ENCODE results near the gene CCM2.

The CCM2 gene

DNA sequence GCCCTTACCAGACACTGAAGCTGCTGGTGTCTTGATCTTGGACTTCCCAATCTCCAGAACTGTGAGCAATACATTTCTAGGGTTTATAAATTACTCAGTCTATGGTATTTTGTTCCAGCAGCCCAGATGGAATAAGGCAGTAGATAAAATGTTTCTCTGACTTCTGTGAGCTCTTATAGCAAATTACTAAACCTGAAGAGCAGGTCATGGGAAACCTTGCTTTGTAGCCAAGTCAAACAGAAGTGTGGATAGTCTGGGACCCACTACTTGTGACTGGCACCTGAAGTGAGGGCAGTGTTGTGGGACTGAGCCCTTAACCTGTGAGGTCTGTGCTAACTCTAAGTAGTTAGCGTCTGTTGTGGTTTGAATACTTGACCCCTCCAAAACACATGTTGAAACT is 116.0 kb downstream of the CCM2 start:
- H3K4me3 ChIP-seq (ENCODE audit: low read depth, low read length): no peak overlapping the region
- TF ChIP-seq, protein P1, sequence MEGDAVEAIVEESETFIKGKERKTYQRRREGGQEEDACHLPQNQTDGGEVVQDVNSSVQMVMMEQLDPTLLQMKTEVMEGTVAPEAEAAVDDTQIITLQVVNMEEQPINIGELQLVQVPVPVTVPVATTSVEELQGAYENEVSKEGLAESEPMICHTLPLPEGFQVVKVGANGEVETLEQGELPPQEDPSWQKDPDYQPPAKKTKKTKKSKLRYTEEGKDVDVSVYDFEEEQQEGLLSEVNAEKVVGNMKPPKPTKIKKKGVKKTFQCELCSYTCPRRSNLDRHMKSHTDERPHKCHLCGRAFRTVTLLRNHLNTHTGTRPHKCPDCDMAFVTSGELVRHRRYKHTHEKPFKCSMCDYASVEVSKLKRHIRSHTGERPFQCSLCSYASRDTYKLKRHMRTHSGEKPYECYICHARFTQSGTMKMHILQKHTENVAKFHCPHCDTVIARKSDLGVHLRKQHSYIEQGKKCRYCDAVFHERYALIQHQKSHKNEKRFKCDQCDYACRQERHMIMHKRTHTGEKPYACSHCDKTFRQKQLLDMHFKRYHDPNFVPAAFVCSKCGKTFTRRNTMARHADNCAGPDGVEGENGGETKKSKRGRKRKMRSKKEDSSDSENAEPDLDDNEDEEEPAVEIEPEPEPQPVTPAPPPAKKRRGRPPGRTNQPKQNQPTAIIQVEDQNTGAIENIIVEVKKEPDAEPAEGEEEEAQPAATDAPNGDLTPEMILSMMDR (IDR thresholded peaks at IDR 0.05; ENCODE audit: low read depth, low read length): no peak

DNA sequence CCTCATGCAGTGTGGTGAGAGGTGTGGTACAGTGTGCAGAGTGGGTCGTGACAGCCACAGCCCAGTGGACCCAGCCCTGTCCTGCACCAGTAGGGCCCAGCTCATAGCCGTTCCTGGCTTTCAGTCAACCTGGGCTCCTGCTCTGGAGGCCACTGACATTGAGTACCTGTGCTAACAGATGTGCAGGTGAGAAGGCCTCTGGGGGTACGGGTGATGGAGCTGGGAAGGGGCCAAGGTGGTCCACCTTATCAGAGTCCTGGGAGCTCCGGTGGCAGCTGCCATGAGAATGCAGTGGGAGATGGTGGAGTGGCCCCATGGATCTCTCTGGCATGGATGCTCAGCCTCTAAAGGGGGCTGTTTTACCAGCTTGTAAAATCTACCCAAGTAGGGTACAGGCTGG is 117.6 kb downstream of the CCM2 start:
- TF ChIP-seq, protein P1 (IDR thresholded peaks at IDR 0.05; ENCODE audit: low read depth, low read length): no peak
- no peak overlapping the region for H3K4me3 ChIP-seq (ENCODE audit: low read depth, low read length)

DNA sequence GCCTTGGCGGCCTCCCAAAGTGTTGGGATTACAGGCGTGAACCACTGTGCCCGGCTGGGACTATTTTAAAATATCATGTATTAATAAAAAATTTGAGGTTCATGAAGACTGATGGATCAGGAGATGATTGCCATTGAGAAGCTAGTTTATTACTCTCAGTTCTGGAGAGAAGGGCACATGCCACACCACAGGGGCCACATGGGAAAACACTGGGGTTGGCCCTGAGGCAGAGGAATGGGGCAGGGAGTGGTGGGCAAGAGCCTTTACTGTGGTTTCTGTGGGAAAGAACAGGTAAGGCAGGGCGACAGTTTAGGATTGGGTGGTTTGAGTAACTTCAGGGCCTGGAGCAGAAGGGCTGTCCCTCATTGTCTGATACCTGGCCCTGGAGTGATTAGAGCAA is 118.3 kb downstream of the CCM2 start:
- H3K4me3 ChIP-seq (ENCODE audit: low read depth, low read length): no peak overlapping the region
- TF ChIP-seq, protein P1 (IDR thresholded peaks at IDR 0.05; ENCODE audit: low read depth, low read length): no peak

DNA sequence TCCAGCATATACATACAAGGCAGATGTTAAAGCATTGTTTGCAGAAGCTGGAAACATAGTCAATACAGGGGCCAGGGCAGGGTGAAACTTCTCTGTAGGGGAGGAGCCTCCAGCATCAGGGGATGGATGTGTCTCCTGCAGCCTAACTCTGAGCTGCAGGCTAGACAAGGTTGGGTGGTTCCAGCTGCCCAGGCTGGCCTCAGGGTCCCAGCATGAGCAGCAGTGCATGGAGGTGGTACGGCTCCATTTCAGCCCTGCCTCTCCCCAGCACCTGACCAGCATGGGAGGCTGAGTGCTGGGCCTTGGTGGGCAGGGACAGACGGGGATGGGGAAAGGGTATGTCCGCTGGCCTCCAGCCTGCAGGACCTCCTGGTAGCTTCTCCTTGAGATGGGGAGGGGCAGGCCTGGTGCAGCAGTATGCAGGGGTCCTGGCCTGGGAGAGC is 118.9 kb downstream of the CCM2 start:
- TF ChIP-seq, protein P1 (IDR thresholded peaks at IDR 0.05; ENCODE audit: low read depth, low read length): no peak
- no peak overlapping the region for H3K4me3 ChIP-seq (ENCODE audit: low read depth, low read length)

DNA sequence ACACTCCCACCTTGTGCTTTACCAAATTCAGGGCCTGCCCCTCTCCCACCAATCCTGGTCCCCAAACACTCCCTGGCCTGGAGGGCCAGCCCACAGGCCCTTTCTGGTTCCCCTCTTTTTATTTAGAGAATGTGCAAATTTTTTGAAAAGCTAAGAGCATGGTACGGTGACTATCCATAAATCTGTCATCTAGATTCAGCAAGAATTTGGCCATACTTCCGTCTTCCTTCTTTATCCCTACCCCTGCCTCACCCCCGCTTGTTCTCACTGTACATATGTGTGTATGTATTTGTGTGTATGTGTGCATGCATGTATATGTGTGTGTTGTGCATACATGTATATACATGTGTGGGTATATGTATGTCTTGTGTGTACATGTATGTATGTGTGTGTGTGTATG is 119.5 kb downstream of the CCM2 start:
- H3K4me3 ChIP-seq (ENCODE audit: low read depth, low read length): no peak overlapping the region
- TF ChIP-seq, protein P1 (IDR thresholded peaks at IDR 0.05; ENCODE audit: low read depth, low read length): no peak

DNA sequence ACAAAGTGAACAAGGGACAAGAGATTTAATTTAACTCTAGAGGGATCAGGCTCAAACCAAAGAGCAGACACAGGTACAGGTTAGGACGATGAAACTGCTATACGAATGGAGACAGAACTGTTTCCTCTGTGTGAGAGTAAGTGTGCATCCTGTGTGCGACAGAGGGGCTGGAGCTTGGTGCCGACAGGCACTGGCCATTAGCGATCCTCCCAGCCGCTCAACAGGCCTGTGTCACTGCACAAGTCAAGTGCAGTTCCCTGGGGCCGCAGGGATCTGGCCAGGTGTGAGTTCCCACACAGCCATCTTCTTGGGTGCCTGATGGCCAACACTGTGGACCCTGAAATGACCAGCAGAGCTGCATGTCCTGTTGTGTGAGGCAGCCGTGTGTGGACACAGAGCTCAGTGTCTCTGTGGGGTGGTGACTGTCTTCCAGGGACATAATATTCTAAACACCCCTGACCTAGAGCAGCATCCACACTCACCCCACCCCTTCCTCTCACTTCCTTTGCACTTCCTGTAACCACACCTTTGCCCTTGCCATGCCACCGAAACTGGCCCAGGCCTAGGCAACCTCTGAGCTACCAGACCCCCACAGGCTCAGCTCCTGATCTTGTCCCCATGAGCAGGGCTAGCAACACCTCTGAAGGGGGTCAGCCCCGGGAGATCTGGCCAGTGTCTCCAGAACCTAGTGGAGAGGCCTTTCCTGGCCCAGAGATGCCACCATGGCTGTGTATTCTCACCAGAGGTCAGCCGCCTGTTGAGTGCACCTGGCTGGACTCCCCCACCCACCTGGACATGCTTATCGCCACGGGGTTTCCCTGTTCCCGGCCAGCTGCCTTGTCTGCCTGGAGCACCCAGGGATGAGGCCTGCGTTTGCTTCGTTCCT is 123.2 kb downstream of the CCM2 start:
- TF ChIP-seq, protein P1 (IDR thresholded peaks at IDR 0.05; ENCODE audit: low read depth, low read length): no peak
- H3K4me3 ChIP-seq (ENCODE audit: low read depth, low read length): no peak overlapping the region

DNA sequence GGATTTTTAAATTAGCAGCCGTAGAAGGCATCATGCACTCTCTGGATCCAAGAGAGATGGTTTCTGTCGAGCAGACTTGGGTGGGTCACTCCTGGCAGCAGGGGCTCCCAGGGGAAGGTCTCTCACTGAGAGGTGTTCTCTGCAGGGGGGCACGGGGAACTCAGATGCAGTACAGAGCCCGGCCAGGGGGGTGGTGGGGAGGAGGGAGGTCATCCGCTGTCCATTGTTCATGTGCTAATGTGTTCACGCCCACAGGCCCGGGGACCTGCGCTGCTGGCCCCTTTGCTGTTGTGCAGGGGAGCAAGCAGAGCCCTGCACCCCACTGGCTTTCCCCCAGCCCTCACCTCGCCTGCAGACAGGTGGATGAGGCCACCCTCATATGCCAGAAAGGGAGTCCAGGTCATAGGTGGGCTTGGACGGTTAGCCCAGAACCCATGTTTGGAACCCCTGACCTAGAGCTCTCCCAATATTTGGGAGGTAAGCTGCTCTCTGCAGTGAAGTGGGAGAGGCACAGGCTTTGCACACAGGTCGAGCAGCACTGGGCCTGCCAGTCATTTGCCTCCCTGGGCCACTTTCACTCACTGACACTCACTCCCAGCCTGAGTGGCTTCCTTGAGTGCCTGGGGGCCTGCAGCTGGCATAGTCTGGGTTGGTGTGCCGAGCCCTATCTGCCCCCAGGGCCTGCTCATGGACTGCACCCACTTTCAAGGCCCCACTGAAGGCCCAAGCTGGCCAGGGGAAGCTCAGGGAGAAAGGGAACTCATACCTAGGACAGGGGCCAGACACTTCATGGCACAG is 124.1 kb downstream of the CCM2 start:
- TF ChIP-seq, protein P1 (IDR thresholded peaks at IDR 0.05; ENCODE audit: low read depth, low read length): no peak
- H3K4me3 ChIP-seq (ENCODE audit: low read depth, low read length): no peak overlapping the region

All from WI38 (cell line).